Measurements from ENCODE around the gene GMDS. TPM values are rescaled to one million over a fixed set of nuclear protein-coding genes. Genes with fewer than 3 reads are reported as not detected.

Gene GMDS
- total and polyA plus RNA-seq, 2 of the 8 experiments (the other 6 are each of a cell fraction or from before 2014, with no cell fraction given) = 16.8 to 50.0 TPM

- TF ChIP-seq, protein P1, sequence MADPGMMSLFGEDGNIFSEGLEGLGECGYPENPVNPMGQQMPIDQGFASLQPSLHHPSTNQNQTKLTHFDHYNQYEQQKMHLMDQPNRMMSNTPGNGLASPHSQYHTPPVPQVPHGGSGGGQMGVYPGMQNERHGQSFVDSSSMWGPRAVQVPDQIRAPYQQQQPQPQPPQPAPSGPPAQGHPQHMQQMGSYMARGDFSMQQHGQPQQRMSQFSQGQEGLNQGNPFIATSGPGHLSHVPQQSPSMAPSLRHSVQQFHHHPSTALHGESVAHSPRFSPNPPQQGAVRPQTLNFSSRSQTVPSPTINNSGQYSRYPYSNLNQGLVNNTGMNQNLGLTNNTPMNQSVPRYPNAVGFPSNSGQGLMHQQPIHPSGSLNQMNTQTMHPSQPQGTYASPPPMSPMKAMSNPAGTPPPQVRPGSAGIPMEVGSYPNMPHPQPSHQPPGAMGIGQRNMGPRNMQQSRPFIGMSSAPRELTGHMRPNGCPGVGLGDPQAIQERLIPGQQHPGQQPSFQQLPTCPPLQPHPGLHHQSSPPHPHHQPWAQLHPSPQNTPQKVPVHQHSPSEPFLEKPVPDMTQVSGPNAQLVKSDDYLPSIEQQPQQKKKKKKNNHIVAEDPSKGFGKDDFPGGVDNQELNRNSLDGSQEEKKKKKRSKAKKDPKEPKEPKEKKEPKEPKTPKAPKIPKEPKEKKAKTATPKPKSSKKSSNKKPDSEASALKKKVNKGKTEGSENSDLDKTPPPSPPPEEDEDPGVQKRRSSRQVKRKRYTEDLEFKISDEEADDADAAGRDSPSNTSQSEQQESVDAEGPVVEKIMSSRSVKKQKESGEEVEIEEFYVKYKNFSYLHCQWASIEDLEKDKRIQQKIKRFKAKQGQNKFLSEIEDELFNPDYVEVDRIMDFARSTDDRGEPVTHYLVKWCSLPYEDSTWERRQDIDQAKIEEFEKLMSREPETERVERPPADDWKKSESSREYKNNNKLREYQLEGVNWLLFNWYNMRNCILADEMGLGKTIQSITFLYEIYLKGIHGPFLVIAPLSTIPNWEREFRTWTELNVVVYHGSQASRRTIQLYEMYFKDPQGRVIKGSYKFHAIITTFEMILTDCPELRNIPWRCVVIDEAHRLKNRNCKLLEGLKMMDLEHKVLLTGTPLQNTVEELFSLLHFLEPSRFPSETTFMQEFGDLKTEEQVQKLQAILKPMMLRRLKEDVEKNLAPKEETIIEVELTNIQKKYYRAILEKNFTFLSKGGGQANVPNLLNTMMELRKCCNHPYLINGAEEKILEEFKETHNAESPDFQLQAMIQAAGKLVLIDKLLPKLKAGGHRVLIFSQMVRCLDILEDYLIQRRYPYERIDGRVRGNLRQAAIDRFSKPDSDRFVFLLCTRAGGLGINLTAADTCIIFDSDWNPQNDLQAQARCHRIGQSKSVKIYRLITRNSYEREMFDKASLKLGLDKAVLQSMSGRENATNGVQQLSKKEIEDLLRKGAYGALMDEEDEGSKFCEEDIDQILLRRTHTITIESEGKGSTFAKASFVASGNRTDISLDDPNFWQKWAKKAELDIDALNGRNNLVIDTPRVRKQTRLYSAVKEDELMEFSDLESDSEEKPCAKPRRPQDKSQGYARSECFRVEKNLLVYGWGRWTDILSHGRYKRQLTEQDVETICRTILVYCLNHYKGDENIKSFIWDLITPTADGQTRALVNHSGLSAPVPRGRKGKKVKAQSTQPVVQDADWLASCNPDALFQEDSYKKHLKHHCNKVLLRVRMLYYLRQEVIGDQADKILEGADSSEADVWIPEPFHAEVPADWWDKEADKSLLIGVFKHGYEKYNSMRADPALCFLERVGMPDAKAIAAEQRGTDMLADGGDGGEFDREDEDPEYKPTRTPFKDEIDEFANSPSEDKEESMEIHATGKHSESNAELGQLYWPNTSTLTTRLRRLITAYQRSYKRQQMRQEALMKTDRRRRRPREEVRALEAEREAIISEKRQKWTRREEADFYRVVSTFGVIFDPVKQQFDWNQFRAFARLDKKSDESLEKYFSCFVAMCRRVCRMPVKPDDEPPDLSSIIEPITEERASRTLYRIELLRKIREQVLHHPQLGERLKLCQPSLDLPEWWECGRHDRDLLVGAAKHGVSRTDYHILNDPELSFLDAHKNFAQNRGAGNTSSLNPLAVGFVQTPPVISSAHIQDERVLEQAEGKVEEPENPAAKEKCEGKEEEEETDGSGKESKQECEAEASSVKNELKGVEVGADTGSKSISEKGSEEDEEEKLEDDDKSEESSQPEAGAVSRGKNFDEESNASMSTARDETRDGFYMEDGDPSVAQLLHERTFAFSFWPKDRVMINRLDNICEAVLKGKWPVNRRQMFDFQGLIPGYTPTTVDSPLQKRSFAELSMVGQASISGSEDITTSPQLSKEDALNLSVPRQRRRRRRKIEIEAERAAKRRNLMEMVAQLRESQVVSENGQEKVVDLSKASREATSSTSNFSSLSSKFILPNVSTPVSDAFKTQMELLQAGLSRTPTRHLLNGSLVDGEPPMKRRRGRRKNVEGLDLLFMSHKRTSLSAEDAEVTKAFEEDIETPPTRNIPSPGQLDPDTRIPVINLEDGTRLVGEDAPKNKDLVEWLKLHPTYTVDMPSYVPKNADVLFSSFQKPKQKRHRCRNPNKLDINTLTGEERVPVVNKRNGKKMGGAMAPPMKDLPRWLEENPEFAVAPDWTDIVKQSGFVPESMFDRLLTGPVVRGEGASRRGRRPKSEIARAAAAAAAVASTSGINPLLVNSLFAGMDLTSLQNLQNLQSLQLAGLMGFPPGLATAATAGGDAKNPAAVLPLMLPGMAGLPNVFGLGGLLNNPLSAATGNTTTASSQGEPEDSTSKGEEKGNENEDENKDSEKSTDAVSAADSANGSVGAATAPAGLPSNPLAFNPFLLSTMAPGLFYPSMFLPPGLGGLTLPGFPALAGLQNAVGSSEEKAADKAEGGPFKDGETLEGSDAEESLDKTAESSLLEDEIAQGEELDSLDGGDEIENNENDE (IDR thresholded peaks at IDR 0.05; ENCODE audit: insufficient replicate concordance, low read length) = no peak
- TF ChIP-seq CHD1 (IDR thresholded peaks at IDR 0.05; ENCODE audit: low read depth, low read length) = no peak
- TF ChIP-seq, protein P2, sequence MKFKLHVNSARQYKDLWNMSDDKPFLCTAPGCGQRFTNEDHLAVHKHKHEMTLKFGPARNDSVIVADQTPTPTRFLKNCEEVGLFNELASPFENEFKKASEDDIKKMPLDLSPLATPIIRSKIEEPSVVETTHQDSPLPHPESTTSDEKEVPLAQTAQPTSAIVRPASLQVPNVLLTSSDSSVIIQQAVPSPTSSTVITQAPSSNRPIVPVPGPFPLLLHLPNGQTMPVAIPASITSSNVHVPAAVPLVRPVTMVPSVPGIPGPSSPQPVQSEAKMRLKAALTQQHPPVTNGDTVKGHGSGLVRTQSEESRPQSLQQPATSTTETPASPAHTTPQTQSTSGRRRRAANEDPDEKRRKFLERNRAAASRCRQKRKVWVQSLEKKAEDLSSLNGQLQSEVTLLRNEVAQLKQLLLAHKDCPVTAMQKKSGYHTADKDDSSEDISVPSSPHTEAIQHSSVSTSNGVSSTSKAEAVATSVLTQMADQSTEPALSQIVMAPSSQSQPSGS (IDR thresholded peaks at IDR 0.05; ENCODE audit: low read length) = no peak
- TF ChIP-seq, protein P3, sequence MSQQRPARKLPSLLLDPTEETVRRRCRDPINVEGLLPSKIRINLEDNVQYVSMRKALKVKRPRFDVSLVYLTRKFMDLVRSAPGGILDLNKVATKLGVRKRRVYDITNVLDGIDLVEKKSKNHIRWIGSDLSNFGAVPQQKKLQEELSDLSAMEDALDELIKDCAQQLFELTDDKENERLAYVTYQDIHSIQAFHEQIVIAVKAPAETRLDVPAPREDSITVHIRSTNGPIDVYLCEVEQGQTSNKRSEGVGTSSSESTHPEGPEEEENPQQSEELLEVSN (IDR thresholded peaks at IDR 0.05) = no peak
- no peak for TF ChIP-seq KDM4A (IDR thresholded peaks at IDR 0.05; ENCODE audit: low read depth, low read length, severe bottlenecking)
- TF ChIP-seq SP2 (IDR thresholded peaks at IDR 0.05; ENCODE audit: low read length) = no peak
- no peak for TF ChIP-seq HDAC6 (IDR thresholded peaks at IDR 0.05; ENCODE audit: low read depth, low read length)
- TF ChIP-seq CBX8 (IDR thresholded peaks at IDR 0.05; ENCODE audit: borderline replicate concordance, low read depth, low read length) = no peak
Measured at GRCh38 chr6:2147766-2148448, 97.5 kb downstream of the GMDS start (continued).
